SU-DHL-6 (cell line): ENCODE data around the gene WDSUB1.

Source experiments
- H2AFZ ChIP-seq: fragments of 200-600 bp; sonication (generic); 2 replicates; pipeline ENCODE4 v1.6.1; 2014; ENCODE audit warnings: low read depth, mild to moderate bottlenecking, moderate library complexity, mixed read lengths, antibody characterized with exemption, low read length; ENCODE audit not compliant: severe bottlenecking
- H3F3A ChIP-seq: fragments of 200-600 bp; shearing (Covaris generic); 2 replicates; pipeline ENCODE4 v1.6.0; 2016; ENCODE audit warnings: antibody characterized with exemption, mild to moderate bottlenecking; ENCODE audit not compliant: insufficient read depth
- H3K27ac ChIP-seq: fragments of 200-600 bp; sonication (generic); 2 replicates; pipeline ENCODE4 v1.5.1; 2016; ENCODE audit warnings: low read depth, mild to moderate bottlenecking, low read length, moderate library complexity, mixed read lengths
- H3K27me3 ChIP-seq: fragments of 200-600 bp; sonication (generic), shearing (Covaris generic); 2 replicates; pipeline ENCODE4 v1.6.0; 2014; ENCODE audit warnings: mild to moderate bottlenecking, low read length
- H3K36me3 ChIP-seq: fragments of 200-600 bp; sonication (generic); 2 replicates; pipeline ENCODE4 v1.6.1; 2014; ENCODE audit warnings: mild to moderate bottlenecking, low read length, mixed read lengths
- H3K4me2 ChIP-seq: fragments of 300-600, 200-600 bp; shearing (Covaris generic), sonication (generic); 2 replicates; pipeline ENCODE4 v1.6.0; 2014; ENCODE audit warnings: low read length, low read depth, mild to moderate bottlenecking; ENCODE audit not compliant: poor library complexity, severe bottlenecking
- H3K4me3 ChIP-seq: fragments of 200-600 bp; sonication (generic); 2 replicates; pipeline ENCODE4 v1.5.1; 2014; ENCODE audit warnings: antibody characterized with exemption, low read length, mild to moderate bottlenecking, mixed read lengths; ENCODE audit not compliant: insufficient read depth, poor library complexity, severe bottlenecking
- H3K79me2 ChIP-seq: fragments of 200-600 bp; sonication (generic); 2 replicates; pipeline ENCODE4 v1.6.1; 2014; ENCODE audit warnings: mild to moderate bottlenecking, low read length, moderate library complexity; ENCODE audit not compliant: insufficient read depth
- H3K9ac ChIP-seq: fragments of 200-600 bp; sonication (generic); 2 replicates; pipeline ENCODE4 v1.7.0; 2014; ENCODE audit warnings: mild to moderate bottlenecking, low read length
- H3K9me2 ChIP-seq: fragments of 200-600 bp; sonication (generic); replicated peaks from 2 replicates; pipeline ENCODE4 v1.6.1; 2014; ENCODE audit warnings: low read length; ENCODE audit not compliant: insufficient read depth
- H3K9me3 ChIP-seq: fragments of 200-600 bp; sonication (generic); 2 replicates; pipeline ENCODE4 v1.6.1; 2014; ENCODE audit warnings: low read length, mixed read lengths; ENCODE audit not compliant: insufficient read depth
- H4K20me1 ChIP-seq: fragments of 200-600 bp; sonication (generic); 2 replicates; pipeline ENCODE4 v1.6.1; 2014; ENCODE audit warnings: low read depth, mild to moderate bottlenecking, antibody characterized with exemption, low read length, moderate library complexity, mixed read lengths
- CTCF ChIP-seq: fragments of 200-600 bp; sonication (generic); IDR thresholded peaks from one replicate; pipeline ENCODE4 v1.5.1; 2017; ENCODE audit warnings: antibody characterized with exemption, mild to moderate bottlenecking, low read length, moderate library complexity; ENCODE audit not compliant: insufficient read depth, poor library complexity, severe bottlenecking
- EZH2phosphoT487 ChIP-seq: fragments of 200-600 bp; sonication (generic), shearing (Covaris generic); conservative IDR thresholded peaks from 2 replicates; pipeline ENCODE4 v1.6.1; 2018; ENCODE audit warnings: mild to moderate bottlenecking, antibody characterized with exemption, low read length, moderate library complexity, mixed read lengths

Gene WDSUB1

GRCh38 chr2:159275111-159275510 is 11.4 kb downstream of the WDSUB1 start:
- H3K9ac ChIP-seq: no peak overlapping the region
- H3K9me3 ChIP-seq: no peaks in the 10 kb centered on the region
- no peak overlapping the region for H3K27ac ChIP-seq
- H3K9me2 ChIP-seq: no peaks in the 10 kb centered on the region
- TF ChIP-seq EZH2phosphoT487 (no peak), CTCF (no peak)
- H3F3A ChIP-seq: no peaks in the 10 kb centered on the region
- 0 out of 2 replicates have a peak, but pooled peaks cover 5% of the 10 kb centered on the region for H3K36me3 ChIP-seq
- no peaks in the 10 kb centered on the region for H3K79me2 ChIP-seq
- H2AFZ ChIP-seq: no peak overlapping the region
- H3K4me3 ChIP-seq: no peak overlapping the region
- H3K27me3 ChIP-seq: no peaks in the 10 kb centered on the region
- H4K20me1 ChIP-seq: no peaks in the 10 kb centered on the region
- H3K4me2 ChIP-seq: no peak overlapping the region

- 0 out of 2 replicates have a peak, but pooled peaks cover 5% of the 10 kb centered on the region for H3K36me3 ChIP-seq
- H3K9me3 ChIP-seq: no peaks in the 10 kb centered on the region
- H3K9ac ChIP-seq: no peak overlapping the region
- no peaks in the 10 kb centered on the region for H3F3A ChIP-seq
- H3K9me2 ChIP-seq: no peaks in the 10 kb centered on the region
- H2AFZ ChIP-seq: no peak overlapping the region
- no peak overlapping the region for H3K27ac ChIP-seq
- H4K20me1 ChIP-seq: no peaks in the 10 kb centered on the region
- no peak overlapping the region for H3K4me2 ChIP-seq
- no peak overlapping the region for H3K4me3 ChIP-seq
- no peak for TF ChIP-seq CTCF
- TF ChIP-seq EZH2phosphoT487: no peak
- H3K79me2 ChIP-seq: no peaks in the 10 kb centered on the region
- H3K27me3 ChIP-seq: no peaks in the 10 kb centered on the region
These were observed 14.3 kb downstream of the WDSUB1 start for GRCh38 chr2:159272156-159272555.

GRCh38 chr2:159270744-159271379 is 15.6 kb downstream of the WDSUB1 start:
- no peak overlapping the region for H3K27ac ChIP-seq
- no peaks in the 10 kb centered on the region for H3K79me2 ChIP-seq
- H3K36me3 ChIP-seq: 0 out of 2 replicates have a peak, but pooled peaks cover 5% of the 10 kb centered on the region
- no peaks in the 10 kb centered on the region for H3K9me2 ChIP-seq
- no peak overlapping the region for H3K4me3 ChIP-seq
- H3K9ac ChIP-seq: no peak overlapping the region
- TF ChIP-seq EZH2phosphoT487 (no peak), CTCF (no peak)
- no peaks in the 10 kb centered on the region for H3K9me3 ChIP-seq
- no peak overlapping the region for H3K4me2 ChIP-seq
- H3K27me3 ChIP-seq: no peaks in the 10 kb centered on the region
- H4K20me1 ChIP-seq: no peaks in the 10 kb centered on the region
- no peaks in the 10 kb centered on the region for H3F3A ChIP-seq
- no peak overlapping the region for H2AFZ ChIP-seq
